GM23248 (cell line): ENCODE data around the gene TMEM30A.

Source experiments
- EZH2 ChIP-seq: fragments of 200-600 bp; sonication (generic); IDR thresholded peaks from 2 replicates; pipeline ENCODE4 v1.6.1; 2018; ENCODE audit warnings: antibody characterized with exemption, mild to moderate bottlenecking; ENCODE audit not compliant: insufficient read depth, poor library complexity, severe bottlenecking
- EZH2phosphoT487 ChIP-seq: fragments of 200-600 bp; sonication (generic); IDR thresholded peaks from 2 replicates; pipeline ENCODE4 v1.6.1; 2018; ENCODE audit warnings: antibody characterized with exemption, moderate library complexity, mild to moderate bottlenecking, low read depth; ENCODE audit not compliant: insufficient read depth

DNA sequence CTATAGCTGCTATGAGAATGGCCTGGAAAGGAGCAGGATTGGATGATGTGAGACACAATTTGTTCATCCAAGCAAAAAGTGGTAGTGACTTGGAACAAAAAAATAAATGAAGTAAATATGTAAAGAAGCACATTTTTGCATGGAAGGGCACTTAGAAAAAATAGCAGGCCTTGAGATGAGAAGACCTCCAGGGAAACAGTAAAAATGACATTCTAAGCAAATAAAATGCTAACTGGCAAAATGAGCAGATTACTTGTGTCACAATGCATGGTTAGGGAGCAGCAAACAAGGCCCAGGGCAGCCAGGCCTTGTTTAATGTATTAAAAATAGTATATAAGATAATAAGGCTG is 21.2 kb downstream of the TMEM30A start:
- TF ChIP-seq EZH2, result no peak
- no peak for TF ChIP-seq EZH2phosphoT487
